Measurements from ENCODE around the gene PRR13. TPM values are rescaled to one million over a fixed set of nuclear protein-coding genes. Genes with fewer than 3 reads are reported as not detected.
"Not testable (repeated sequence)": the region's sequence is repeated elsewhere in the genome, so short reads cannot be mapped to it uniquely, and the experiment has no call there.

Gene PRR13
- 315 TPM for polyA plus RNA-seq (2012; ENCODE audit: low read depth, missing spikeins)

- DNase-seq (ENCODE audit: insufficient read length, low spot score) = peak; percentile 87
- peak; percentile 99 for TF ChIP-seq POLR2A (IDR thresholded peaks at IDR 0.05; ENCODE audit: low read depth, low read length)
- TF ChIP-seq TAF1 (IDR thresholded peaks at IDR 0.05; ENCODE audit: low read depth, low read length) = peak; percentile 97
- peak; percentile 94 for TF ChIP-seq POU2F2 (IDR thresholded peaks at IDR 0.05; ENCODE audit: low read depth, low read length)
- no peak for TF ChIP-seq SPI1 (IDR thresholded peaks at IDR 0.05; ENCODE audit: low read depth, low read length)
- peak; percentile 98 for TF ChIP-seq POLR2AphosphoS5 (IDR thresholded peaks at IDR 0.05; ENCODE audit: low read depth, low read length)
- no peak for TF ChIP-seq PAX5 (IDR thresholded peaks at IDR 0.05; ENCODE audit: insufficient read depth, low read length, severe bottlenecking)
- FAIRE-seq = peak; percentile 85
These were observed at the start of gene PRR13 for GRCh38 chr12:53441040-53441833. Gene PRR13 (plus strand): TSS chr12:53441734. CDS start chr12:53442715, 981 bp downstream.

- no peak for DNase-seq (ENCODE audit: insufficient read length, low spot score)
- no peak for TF ChIP-seq POLR2A (IDR thresholded peaks at IDR 0.05; ENCODE audit: low read depth, low read length)
- no peak for TF ChIP-seq TAF1 (IDR thresholded peaks at IDR 0.05; ENCODE audit: low read depth, low read length)
- TF ChIP-seq SPI1 (IDR thresholded peaks at IDR 0.05; ENCODE audit: low read depth, low read length) = no peak
- no peak for TF ChIP-seq POU2F2 (IDR thresholded peaks at IDR 0.05; ENCODE audit: low read depth, low read length)
- TF ChIP-seq PAX5 (IDR thresholded peaks at IDR 0.05; ENCODE audit: insufficient read depth, low read length, severe bottlenecking) = no peak
- TF ChIP-seq POLR2AphosphoS5 (IDR thresholded peaks at IDR 0.05; ENCODE audit: low read depth, low read length) = no peak
- FAIRE-seq = no peak
These were observed 41.6 kb upstream of the PRR13 start for GRCh38 chr12:53399896-53400295.

- FAIRE-seq; DNase-seq (ENCODE audit: insufficient read length, low spot score): not testable (repeated sequence)
These were observed 39.2 kb upstream of the PRR13 start for GRCh38 chr12:53402351-53402750.

- DNase-seq (ENCODE audit: insufficient read length, low spot score) (no peak), FAIRE-seq (no peak)
- TF ChIP-seq POU2F2 (IDR thresholded peaks at IDR 0.05; ENCODE audit: low read depth, low read length) (no peak), SPI1 (IDR thresholded peaks at IDR 0.05; ENCODE audit: low read depth, low read length) (no peak), TAF1 (IDR thresholded peaks at IDR 0.05; ENCODE audit: low read depth, low read length) (no peak), PAX5 (IDR thresholded peaks at IDR 0.05; ENCODE audit: insufficient read depth, low read length, severe bottlenecking) (no peak), POLR2AphosphoS5 (IDR thresholded peaks at IDR 0.05; ENCODE audit: low read depth, low read length) (no peak), POLR2A (IDR thresholded peaks at IDR 0.05; ENCODE audit: low read depth, low read length) (no peak)
These were observed 38.7 kb upstream of the PRR13 start for GRCh38 chr12:53402871-53403270.

- FAIRE-seq = no peak
- no peak for DNase-seq (ENCODE audit: insufficient read length, low spot score)
- TF ChIP-seq TAF1 (IDR thresholded peaks at IDR 0.05; ENCODE audit: low read depth, low read length) = no peak
- no peak for TF ChIP-seq POU2F2 (IDR thresholded peaks at IDR 0.05; ENCODE audit: low read depth, low read length)
- TF ChIP-seq PAX5 (IDR thresholded peaks at IDR 0.05; ENCODE audit: insufficient read depth, low read length, severe bottlenecking) = no peak
- no peak for TF ChIP-seq POLR2AphosphoS5 (IDR thresholded peaks at IDR 0.05; ENCODE audit: low read depth, low read length)
- TF ChIP-seq SPI1 (IDR thresholded peaks at IDR 0.05; ENCODE audit: low read depth, low read length) = no peak
- TF ChIP-seq POLR2A (IDR thresholded peaks at IDR 0.05; ENCODE audit: low read depth, low read length) = no peak
These were observed 30.6 kb upstream of the PRR13 start for GRCh38 chr12:53410951-53411350.

- no peak for FAIRE-seq
- no peak for TF ChIP-seq PAX5 (IDR thresholded peaks at IDR 0.05; ENCODE audit: insufficient read depth, low read length, severe bottlenecking)
- TF ChIP-seq POLR2A (IDR thresholded peaks at IDR 0.05; ENCODE audit: low read depth, low read length) = no peak
- no peak for TF ChIP-seq POLR2AphosphoS5 (IDR thresholded peaks at IDR 0.05; ENCODE audit: low read depth, low read length)
- no peak for TF ChIP-seq TAF1 (IDR thresholded peaks at IDR 0.05; ENCODE audit: low read depth, low read length)
- no peak for DNase-seq (ENCODE audit: insufficient read length, low spot score)
These were observed 27.9 kb upstream of the PRR13 start for GRCh38 chr12:53413485-53414204.

GRCh38 chr12:53414756-53415417, 26.6 kb upstream of the PRR13 start:
- FAIRE-seq = no peak
- TF ChIP-seq POLR2A (IDR thresholded peaks at IDR 0.05; ENCODE audit: low read depth, low read length) (0 out of 2 replicates have a peak, but pooled peaks have one; percentile 24), PAX5 (IDR thresholded peaks at IDR 0.05; ENCODE audit: insufficient read depth, low read length, severe bottlenecking) (no peak)
- DNase-seq (ENCODE audit: insufficient read length, low spot score) = no peak

GRCh38 chr12:53415752-53416389, 25.7 kb upstream of the PRR13 start:
- not testable (repeated sequence) for DNase-seq (ENCODE audit: insufficient read length, low spot score)
- peak; percentile 40 for FAIRE-seq

- FAIRE-seq = peak; percentile 35
- TF ChIP-seq SPI1 (IDR thresholded peaks at IDR 0.05; ENCODE audit: low read depth, low read length) (peak; percentile 15; the same call in 1 of the 2 replicates), PAX5 (IDR thresholded peaks at IDR 0.05; ENCODE audit: insufficient read depth, low read length, severe bottlenecking) (peak; percentile 87)
- not testable (repeated sequence) for DNase-seq (ENCODE audit: insufficient read length, low spot score)
These were observed 24.2 kb upstream of the PRR13 start for GRCh38 chr12:53417291-53417816.

Data from GM12891 (cell line).